Measurements from ENCODE around the gene MAD1L1.

DNA sequence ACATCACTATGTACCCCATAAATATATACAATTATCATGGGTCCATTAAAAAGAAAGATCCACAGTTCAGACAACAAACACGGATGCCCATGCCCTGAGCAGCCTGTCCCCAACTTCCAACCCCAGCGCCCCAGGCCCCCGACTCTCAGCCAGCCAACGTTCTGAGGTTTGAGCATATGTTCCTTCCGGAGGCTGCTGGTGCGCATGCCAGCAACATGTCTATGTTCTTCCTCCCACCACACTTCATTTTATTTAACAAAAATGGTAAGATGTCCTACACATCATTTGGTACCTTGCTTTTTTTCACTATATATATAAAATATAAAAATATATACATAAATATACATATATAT, 250.9 kb downstream of the MAD1L1 start:
- TF ChIP-seq, protein P1, sequence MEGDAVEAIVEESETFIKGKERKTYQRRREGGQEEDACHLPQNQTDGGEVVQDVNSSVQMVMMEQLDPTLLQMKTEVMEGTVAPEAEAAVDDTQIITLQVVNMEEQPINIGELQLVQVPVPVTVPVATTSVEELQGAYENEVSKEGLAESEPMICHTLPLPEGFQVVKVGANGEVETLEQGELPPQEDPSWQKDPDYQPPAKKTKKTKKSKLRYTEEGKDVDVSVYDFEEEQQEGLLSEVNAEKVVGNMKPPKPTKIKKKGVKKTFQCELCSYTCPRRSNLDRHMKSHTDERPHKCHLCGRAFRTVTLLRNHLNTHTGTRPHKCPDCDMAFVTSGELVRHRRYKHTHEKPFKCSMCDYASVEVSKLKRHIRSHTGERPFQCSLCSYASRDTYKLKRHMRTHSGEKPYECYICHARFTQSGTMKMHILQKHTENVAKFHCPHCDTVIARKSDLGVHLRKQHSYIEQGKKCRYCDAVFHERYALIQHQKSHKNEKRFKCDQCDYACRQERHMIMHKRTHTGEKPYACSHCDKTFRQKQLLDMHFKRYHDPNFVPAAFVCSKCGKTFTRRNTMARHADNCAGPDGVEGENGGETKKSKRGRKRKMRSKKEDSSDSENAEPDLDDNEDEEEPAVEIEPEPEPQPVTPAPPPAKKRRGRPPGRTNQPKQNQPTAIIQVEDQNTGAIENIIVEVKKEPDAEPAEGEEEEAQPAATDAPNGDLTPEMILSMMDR (IDR thresholded peaks at IDR 0.05 in 2 of 3, conservative IDR thresholded peaks at IDR 0.05 in 1 of 3; ENCODE audit: borderline replicate concordance in 1 of 3, insufficient read depth in 1 of 3, low read depth in 2 of 3, low read length in 2 of 3) = no peak
- no peak for TF ChIP-seq TCF7L2 (IDR thresholded peaks at IDR 0.05; ENCODE audit: borderline replicate concordance, extremely low read depth, insufficient read depth, insufficient read length)
- no peak for TF ChIP-seq POLR2A (IDR thresholded peaks at IDR 0.05; ENCODE audit: borderline replicate concordance, extremely low read depth, insufficient read depth, insufficient read length)
- TF ChIP-seq, protein P2, sequence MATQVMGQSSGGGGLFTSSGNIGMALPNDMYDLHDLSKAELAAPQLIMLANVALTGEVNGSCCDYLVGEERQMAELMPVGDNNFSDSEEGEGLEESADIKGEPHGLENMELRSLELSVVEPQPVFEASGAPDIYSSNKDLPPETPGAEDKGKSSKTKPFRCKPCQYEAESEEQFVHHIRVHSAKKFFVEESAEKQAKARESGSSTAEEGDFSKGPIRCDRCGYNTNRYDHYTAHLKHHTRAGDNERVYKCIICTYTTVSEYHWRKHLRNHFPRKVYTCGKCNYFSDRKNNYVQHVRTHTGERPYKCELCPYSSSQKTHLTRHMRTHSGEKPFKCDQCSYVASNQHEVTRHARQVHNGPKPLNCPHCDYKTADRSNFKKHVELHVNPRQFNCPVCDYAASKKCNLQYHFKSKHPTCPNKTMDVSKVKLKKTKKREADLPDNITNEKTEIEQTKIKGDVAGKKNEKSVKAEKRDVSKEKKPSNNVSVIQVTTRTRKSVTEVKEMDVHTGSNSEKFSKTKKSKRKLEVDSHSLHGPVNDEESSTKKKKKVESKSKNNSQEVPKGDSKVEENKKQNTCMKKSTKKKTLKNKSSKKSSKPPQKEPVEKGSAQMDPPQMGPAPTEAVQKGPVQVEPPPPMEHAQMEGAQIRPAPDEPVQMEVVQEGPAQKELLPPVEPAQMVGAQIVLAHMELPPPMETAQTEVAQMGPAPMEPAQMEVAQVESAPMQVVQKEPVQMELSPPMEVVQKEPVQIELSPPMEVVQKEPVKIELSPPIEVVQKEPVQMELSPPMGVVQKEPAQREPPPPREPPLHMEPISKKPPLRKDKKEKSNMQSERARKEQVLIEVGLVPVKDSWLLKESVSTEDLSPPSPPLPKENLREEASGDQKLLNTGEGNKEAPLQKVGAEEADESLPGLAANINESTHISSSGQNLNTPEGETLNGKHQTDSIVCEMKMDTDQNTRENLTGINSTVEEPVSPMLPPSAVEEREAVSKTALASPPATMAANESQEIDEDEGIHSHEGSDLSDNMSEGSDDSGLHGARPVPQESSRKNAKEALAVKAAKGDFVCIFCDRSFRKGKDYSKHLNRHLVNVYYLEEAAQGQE (IDR thresholded peaks at IDR 0.05; ENCODE audit: low read depth) = no peak
- no peak for TF ChIP-seq POLR2AphosphoS5 (IDR thresholded peaks at IDR 0.05; ENCODE audit: low read depth, low read length)
